Sigmoid colon (tissue), 7 donors: Measurements from ENCODE around the gene CST2. TPM values are rescaled to one million over a fixed set of nuclear protein-coding genes. Genes with fewer than 3 reads are reported as not detected.

Experiments
- DNase-seq: peaks from one replicate; pipeline ENCODE4 v3.0.0-alpha.2; 2019
- H3K27ac ChIP-seq, 4 donors: fragments of 200-600 bp; sonication (generic); one replicate each; pipeline ENCODE4 v1.5.1; 2016 to 2019; ENCODE audit warnings: mild to moderate bottlenecking in 1 of 4
- H3K27me3 ChIP-seq, 3 donors: fragments of 200-600 bp; sonication (generic); one replicate each; pipeline ENCODE4 v1.5.1; 2019; ENCODE audit warnings: mild to moderate bottlenecking in 1 of 3
- H3K36me3 ChIP-seq, 4 donors: fragments of 200-600 bp; sonication (generic); one replicate each; pipeline ENCODE4 v1.5.1; 2016 to 2019
- H3K4me1 ChIP-seq, 4 donors: fragments of 200-600 bp; sonication (generic); one replicate each; pipeline ENCODE4 v1.5.1; 2017 to 2019
- H3K4me3 ChIP-seq, 4 donors: fragments of 200-600 bp; sonication (generic); one replicate each; pipeline ENCODE4 v1.5.1; 2017 to 2019; ENCODE audit warnings: mild to moderate bottlenecking in 2 of 4, moderate library complexity in 1 of 4
- H3K9me3 ChIP-seq, 4 donors: fragments of 200-600 bp in 3 of 4; sonication (generic) in 3 of 4; one replicate each; pipeline versions ENCODE4 v1.5.1 to v1.6.1; 2013 to 2019
- CTCF ChIP-seq, 4 experiments: fragments of 450-650 bp in 3 of 4; fragments of 200-600 bp in 1 of 4; IDR thresholded peaks; one replicate each; pipeline ENCODE4 v1.5.1; 2016 to 2019; ENCODE audit warnings: antibody characterized with exemption in 4 of 4, mild to moderate bottlenecking in 3 of 4, moderate library complexity in 2 of 4
- EP300 ChIP-seq, 4 donors: sonication (generic); formaldehyde crosslinking; IDR thresholded peaks; one replicate each; pipeline ENCODE4 v1.6.1; 2017; ENCODE audit warnings: antibody characterized with exemption in 4 of 4
- POLR2A ChIP-seq, 2 donors: fragments of 450-650 bp; IDR thresholded peaks; one replicate each; pipeline ENCODE4 v1.6.1; 2016; ENCODE audit warnings: antibody characterized with exemption in 2 of 2, mild to moderate bottlenecking in 2 of 2, moderate library complexity in 2 of 2
- POLR2AphosphoS5 ChIP-seq, 4 donors: sonication (generic); formaldehyde crosslinking; IDR thresholded peaks; one replicate each; pipeline ENCODE4 v1.6.1; 2017; ENCODE audit warnings: antibody characterized with exemption in 4 of 4
- WGBS, 2 donors: extraction: QIAGEN DNeasy Blood & Tissue Kit; methylation state at CpG; one replicate each; pipeline ENCODE4 v1.1.7; 2013; 5-methylcytosine and 5-hydroxymethylcytosine counted together
- intact Hi-C: fragments of 100-400 bp; cut with DNase I; formaldehyde crosslinking; loops from one replicate; pipeline ENCODE4 v1.15.1; 2023
- polyA plus RNA-seq, 3 donors: library from polyadenylated mRNA; stranded (reverse); fragments of 200-250 nt; gene quantifications; one replicate each; pipeline ENCODE4 v1.2.3, GENCODE V29; 2013
- total RNA-seq, 4 donors: library from RNA; depleted of rRNA; stranded (reverse); fragments of >200 nt; gene quantifications; one replicate each; pipeline ENCODE4 v1.1.0, GENCODE V29; 2016
- donor health status: healthy with polysubstance abuse.
- donor health status: Bipolar disorder and iron deficiency.
- donor health status: healthy.

Gene CST2
- total RNA-seq (not detected), polyA plus RNA-seq (under 1 TPM in 1 of 3 donors, not detected in 2; 0.28 TPM)

- WGBS, 2 donors: 42 to 61% methylated on average over 4 of the region's 4 CpGs
- TF ChIP-seq POLR2A (IDR thresholded peaks at IDR 0.05): no peak
- TF ChIP-seq CTCF (IDR thresholded peaks at IDR 0.05): no peak
- no peak for TF ChIP-seq POLR2AphosphoS5 (IDR thresholded peaks at IDR 0.05)
- TF ChIP-seq EP300 (IDR thresholded peaks at IDR 0.05): no peak
- no peak within 1 kb of the TSS for H3K27ac ChIP-seq
- H3K4me1 ChIP-seq: peaks cover 0 to 10% (median 4%) of the 10 kb centered on the region in 4 donors
- no peaks in the 10 kb centered on the region for H3K36me3 ChIP-seq
- no peaks in the 10 kb centered on the region for H3K9me3 ChIP-seq
- intact Hi-C loops: no loop called here
- no peak for DNase-seq
- H3K27me3 ChIP-seq: no peaks in the 10 kb centered on the region
- no peak within 1 kb of the TSS for H3K4me3 ChIP-seq
These were observed at the start of gene CST2 for GRCh38 chr20:23826541-23827021. TSS of gene CST2 (minus strand) at chr20:23826729. CDS start at chr20:23826660, 69 bp downstream.

GRCh38 chr20:23875606-23876237 lies 49.2 kb upstream of the CST2 start:
- WGBS, 2 donors: 66 to 78% methylated on average over 6 of the region's 6 CpGs
- no peak for DNase-seq
- intact Hi-C loops: no loop called here
- Histone ChIP-seq H3K27me3 (no peaks in the 10 kb centered on the region), H3K27ac (peak overlapping the region; percentile 41 to 79 (median 66)), H3K4me3 (no peak overlapping the region), H3K36me3 (no peaks in the 10 kb centered on the region), H3K9me3 (no peaks in the 10 kb centered on the region), H3K4me1 (peaks cover 0 to 54% (median 35%) of the 10 kb centered on the region in 4 donors)
- TF ChIP-seq CTCF (IDR thresholded peaks at IDR 0.05) (no peak), POLR2AphosphoS5 (IDR thresholded peaks at IDR 0.05) (no peak), POLR2A (IDR thresholded peaks at IDR 0.05) (no peak), EP300 (IDR thresholded peaks at IDR 0.05) (no peak)

GRCh38 chr20:23874747-23875146 lies 48.2 kb upstream of the CST2 start:
- TF ChIP-seq CTCF (IDR thresholded peaks at IDR 0.05) (no peak), EP300 (IDR thresholded peaks at IDR 0.05) (no peak), POLR2AphosphoS5 (IDR thresholded peaks at IDR 0.05) (no peak), POLR2A (IDR thresholded peaks at IDR 0.05) (no peak)
- H3K27me3 ChIP-seq: no peaks in the 10 kb centered on the region
- H3K4me3 ChIP-seq: no peak overlapping the region
- intact Hi-C loops: no loop called here
- H3K27ac ChIP-seq: peak overlapping the region; percentile 41 to 79 (median 66)
- H3K36me3 ChIP-seq: no peaks in the 10 kb centered on the region
- DNase-seq: no peak
- H3K4me1 ChIP-seq: peaks cover 0 to 44% (median 28%) of the 10 kb centered on the region in 4 donors
- no peaks in the 10 kb centered on the region for H3K9me3 ChIP-seq
- 43 to 53% methylated on average over 5 of the region's 5 CpGs for WGBS, 2 donors

- intact Hi-C loops: no loop called here
- peaks cover 0 to 39% (median 24%) of the 10 kb centered on the region in 4 donors for H3K4me1 ChIP-seq
These were observed 47.0 kb upstream of the CST2 start for GRCh38 chr20:23873370-23874015.

More at GRCh38 chr20:23873370-23874015, 47.0 kb upstream of the CST2 start:
- TF ChIP-seq CTCF (IDR thresholded peaks at IDR 0.05) (no peak), POLR2AphosphoS5 (IDR thresholded peaks at IDR 0.05) (no peak)
- Histone ChIP-seq H3K9me3 (no peaks in the 10 kb centered on the region), H3K4me3 (no peak overlapping the region), H3K36me3 (no peaks in the 10 kb centered on the region), H3K27me3 (no peaks in the 10 kb centered on the region), H3K27ac (peak overlapping the region in 1 of 4 donors; percentile 72)
- 50 to 55% methylated on average over 3 of the region's 3 CpGs for WGBS, 2 donors
- no peak for DNase-seq
